Measurements from ENCODE around the gene SLC7A6.

Gene SLC7A6

DNA sequence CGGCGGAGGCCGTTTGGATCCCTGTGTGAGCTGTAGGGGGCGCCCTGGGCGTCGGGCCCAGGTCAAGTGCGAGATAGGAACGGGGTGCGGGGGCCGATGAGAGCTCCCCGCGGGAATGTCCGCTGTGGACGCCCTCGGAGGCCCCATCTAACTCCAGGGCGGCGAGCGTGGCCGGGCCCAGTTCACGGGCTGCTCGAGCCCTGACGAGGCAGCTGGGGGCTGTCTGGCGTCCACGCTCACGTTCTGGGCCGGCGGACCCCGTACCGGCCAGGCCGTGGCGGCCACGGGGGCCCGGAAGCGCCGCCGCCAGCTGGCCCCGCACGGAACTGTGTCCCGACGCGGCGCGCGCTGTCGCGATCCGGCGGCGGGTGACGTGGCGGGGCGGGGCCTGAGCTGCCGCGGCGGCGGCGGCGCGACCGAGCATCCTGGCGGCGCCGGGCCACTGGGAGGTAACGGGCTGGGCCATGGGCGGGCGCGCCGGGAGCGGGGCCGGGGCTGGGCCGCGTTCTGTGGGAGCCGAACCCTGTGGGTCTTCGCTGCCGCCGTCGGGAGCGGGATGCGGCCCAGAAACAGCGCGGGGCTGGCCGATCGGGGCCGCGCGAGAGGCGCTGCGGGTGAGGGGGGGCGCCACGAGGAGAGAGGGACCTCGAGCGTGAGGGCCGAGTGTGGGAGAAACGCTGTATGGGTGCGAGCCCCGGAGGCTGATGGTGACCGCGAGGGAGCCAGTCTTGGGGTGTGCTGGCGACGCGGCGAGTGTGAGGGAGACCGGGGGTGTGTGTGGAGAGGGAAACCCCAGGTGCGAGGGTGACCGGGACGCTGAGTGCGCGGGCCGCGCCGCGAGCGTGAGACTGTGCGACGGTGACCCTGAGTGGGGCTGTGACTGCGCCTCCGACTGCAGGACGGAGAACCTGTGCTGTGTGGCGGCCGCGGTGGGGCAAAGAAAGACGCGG lies at the start of gene SLC7A6:
TSS of gene SLC7A6 (plus strand) at position 399 of the 950 bp plus-strand sequence. CDS start 10,201 bp downstream, outside the sequence.
- peak; percentile 80 to 82 for DNase-seq (ENCODE audit: low read depth in 2 of 2)

DNA sequence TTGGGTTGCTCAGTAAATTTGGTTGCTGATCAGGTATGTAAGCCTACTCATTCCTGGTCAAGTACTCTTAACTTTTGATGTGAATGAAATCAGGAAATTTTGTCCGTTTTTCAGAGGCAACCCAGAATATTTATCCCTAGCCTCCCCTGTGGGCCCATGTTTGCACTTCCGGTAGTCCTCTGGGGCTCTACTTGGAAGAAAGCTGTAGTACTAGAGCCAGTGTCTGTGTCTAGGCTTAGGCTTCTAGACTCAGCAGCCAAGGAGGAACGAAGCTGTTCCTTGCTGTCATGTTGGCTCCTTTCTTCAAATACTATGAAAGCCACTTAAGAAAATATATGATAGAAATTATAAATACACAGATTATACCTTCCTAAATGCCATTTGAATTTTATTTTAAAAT lies 49.6 kb upstream of the SLC7A6 start:
- no peak for DNase-seq (ENCODE audit: low read depth in 2 of 2)

DNA sequence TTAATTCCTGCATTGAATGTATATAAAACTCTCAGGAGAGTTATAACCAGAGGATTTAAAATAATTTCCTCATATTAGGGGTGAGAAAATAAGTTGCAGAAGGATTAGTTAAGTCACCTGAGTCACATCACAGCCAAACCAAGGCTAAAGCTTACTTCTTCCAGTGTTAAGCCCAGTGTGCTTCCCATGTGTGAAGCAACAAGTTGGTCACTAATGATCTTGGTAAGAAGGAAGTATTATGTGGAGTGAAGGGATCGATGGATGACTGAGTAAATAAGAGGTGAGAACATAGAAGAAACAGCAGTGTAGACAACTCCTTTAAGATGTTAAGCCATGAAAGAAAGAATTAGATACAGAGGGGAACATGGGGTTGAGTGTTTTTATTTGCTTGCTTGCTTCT lies 49.0 kb upstream of the SLC7A6 start:
- no peak for DNase-seq (ENCODE audit: low read depth in 2 of 2)

DNA sequence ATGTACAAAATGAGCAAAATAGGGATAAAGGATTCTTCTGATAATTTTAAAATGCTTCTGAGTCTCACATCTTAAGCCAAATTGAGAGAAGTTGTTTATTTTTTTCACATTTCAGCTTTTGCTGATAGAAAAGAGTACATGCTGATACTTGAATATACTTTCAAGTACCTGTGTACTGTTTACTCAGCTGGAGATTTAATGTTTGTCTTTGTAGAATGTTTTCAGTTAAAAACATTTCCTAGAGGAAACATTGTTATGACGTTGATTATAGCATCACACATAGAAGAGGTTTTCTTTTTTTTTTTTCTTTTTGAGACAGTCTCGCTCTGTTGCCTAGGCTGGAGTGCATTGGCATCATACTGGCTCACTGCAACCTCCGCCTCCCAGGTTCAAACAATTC lies 48.1 kb upstream of the SLC7A6 start:
- no peak for DNase-seq (ENCODE audit: low read depth in 2 of 2)

DNA sequence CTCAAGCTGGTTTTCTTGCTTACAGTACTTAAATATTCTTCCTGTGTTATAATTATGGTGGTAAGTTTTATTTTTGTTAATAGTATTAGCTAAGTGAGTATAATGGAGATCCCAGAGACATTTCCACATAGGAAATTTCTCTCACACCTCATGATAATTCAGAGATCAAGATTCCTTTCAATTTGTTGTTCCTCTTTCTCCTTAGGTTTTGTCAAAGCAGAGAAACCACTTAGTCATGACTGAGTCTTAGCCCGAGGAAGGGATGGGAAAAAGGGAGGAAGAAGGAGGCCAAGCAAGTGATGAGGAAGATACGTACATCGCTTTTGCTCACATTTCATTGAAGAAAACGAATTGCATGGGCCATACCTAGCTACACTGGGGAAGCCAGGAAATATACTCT lies 46.8 kb upstream of the SLC7A6 start:
- DNase-seq (ENCODE audit: low read depth in 2 of 2), result no peak

DNA sequence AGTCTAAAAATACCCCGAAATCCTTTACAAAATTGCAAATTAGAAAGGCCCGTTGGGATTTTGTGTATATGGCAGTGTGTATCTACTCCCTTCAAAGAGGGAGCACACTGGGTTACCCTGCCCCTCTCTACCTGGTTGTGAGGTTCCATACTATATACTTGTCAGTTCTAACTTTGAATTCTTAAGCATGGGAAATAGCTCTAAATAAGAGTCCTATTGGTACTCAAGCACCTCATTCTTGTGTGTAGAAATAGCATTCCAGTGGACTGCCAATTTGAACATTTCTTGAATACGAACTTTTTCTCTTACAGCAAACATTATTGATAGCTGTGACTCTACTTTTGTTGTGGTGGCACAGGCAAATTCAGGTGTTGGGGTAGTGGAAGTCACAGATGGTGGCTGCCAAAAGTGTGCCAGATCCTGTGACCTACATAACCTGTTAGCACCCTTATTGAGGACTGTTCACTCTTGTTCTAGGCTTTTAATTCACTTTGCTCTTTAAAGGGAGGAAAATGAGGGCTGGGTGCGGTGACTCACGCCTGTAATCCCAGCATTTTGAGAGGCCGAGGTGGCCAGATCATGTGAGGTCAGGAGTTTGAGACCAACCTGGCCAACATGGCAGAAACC lies 44.5 kb upstream of the SLC7A6 start:
- DNase-seq (ENCODE audit: low read depth in 2 of 2), result no peak

DNA sequence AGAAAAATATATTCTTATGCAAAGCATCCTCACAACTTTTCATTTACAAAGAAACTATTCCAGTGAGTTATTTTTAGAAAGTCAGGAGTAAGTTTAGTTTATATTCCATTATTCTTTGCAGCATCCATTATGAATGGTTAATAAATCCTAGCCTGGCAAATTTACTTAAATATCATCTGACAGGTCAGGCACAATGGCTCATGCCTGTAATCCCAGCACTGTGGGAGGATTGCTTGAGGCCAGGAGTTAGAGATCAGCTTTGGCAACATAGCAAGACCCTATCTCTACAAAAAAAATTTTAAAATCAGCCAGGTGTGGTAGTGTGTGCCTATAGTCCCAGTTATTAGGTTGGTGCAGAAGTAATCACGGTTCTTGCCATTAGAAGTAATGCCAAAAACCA lies 41.3 kb upstream of the SLC7A6 start:
- no peak for DNase-seq (ENCODE audit: low read depth in 2 of 2)

DNA sequence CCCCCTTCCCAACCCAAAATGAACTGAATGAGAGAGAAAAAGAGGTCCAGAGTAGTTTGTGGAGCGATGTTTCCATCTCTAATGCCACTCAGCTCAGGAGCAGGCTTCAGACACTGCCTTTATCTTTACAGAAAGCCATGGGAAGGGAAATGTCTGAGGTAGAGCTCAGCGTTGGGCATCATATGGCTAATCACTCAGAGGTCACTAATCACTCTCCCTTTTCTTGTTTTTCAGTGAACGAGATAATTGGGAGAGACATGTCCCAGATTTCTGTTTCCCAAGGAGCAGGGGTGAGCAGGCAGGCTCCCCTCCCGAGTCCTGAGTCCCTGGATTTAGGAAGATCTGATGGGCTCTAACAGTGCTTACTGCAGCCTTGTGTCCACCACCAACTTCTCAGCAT lies 38.2 kb upstream of the SLC7A6 start:
- no peak for DNase-seq (ENCODE audit: low read depth in 2 of 2)

DNA sequence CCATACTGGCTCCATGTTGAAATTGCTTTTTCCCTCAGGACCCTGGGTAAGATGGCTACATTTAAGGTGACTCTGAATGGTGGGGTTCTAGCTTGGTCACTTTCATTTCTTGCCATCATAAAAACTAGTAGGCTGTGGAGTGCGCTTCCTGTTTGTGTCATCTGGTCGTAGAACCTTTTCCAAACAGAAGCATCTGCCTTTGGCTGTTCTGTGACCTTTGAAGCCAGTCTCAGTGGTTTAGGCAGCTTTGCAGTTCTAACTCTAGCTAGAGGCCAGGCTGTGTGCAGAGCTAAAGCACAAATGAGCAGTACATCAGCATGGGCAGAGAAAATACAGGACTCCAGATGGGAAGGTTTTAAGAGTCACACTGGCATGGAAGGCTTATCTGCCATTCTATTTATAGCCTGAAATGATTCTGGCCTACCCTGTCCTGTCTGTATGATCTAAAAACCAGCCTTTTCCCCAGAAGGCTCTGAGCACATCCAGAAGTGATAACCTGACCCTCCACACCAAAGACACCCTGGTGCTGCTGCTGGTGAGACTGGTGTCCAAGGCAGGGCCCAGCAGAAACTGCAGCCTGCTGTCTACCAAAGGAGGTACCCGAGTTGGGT lies 37.0 kb upstream of the SLC7A6 start:
- DNase-seq (ENCODE audit: low read depth in 2 of 2), result no peak

DNA sequence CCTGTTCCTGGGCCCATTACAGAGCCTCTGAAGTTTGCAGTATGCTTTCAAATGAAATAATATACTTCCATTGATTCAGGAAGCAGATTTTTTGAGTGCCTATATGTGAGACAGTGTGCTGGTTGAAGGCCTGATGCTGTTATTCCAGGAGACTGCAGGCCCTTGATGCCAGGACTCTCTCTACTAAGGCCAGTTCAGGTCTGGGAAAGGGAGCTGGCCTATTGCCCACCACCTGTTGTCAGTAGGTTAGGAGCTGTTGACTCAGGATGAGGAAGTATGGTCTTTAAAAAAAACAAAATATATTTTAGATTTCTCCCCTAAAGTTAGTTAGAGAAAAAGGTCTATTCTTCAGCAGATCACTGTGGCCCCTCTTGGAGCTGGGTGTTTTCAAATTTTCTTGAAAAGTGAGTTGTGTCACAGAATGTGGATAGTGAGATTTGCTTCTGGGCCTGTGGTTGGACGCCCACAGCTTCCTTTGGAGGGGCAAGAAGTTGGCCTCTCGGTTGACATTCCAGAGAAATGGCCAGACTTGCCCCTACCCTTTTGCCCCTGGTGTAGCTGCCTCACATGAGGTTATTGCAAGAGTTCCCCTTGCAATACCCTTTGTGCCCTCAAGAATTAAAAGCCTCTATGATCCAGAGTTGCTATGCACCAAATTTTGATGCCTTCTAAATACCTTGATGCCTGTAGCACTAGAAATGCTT lies 36.3 kb upstream of the SLC7A6 start:
- DNase-seq (ENCODE audit: low read depth in 2 of 2), result no peak

DNA sequence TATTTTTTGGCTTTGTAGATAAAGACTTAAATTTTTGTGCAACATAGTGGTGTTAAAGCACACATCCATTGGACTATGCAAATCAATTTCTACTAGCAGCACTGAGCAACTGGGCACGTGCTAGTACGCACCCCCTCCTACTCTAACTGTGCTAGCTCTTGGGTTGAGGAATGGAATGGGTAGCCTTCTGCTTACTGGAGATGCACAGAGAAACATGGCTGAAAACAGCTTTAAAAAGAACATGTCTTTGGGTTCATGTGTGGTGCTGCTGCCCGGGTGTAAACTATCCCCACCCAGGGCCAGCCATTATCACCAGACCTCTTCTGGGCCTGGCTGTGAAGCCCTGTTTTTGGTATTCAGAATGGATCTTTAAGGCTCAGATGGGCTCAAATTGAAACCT lies 35.7 kb upstream of the SLC7A6 start:
- no peak for DNase-seq (ENCODE audit: low read depth in 2 of 2)

DNA sequence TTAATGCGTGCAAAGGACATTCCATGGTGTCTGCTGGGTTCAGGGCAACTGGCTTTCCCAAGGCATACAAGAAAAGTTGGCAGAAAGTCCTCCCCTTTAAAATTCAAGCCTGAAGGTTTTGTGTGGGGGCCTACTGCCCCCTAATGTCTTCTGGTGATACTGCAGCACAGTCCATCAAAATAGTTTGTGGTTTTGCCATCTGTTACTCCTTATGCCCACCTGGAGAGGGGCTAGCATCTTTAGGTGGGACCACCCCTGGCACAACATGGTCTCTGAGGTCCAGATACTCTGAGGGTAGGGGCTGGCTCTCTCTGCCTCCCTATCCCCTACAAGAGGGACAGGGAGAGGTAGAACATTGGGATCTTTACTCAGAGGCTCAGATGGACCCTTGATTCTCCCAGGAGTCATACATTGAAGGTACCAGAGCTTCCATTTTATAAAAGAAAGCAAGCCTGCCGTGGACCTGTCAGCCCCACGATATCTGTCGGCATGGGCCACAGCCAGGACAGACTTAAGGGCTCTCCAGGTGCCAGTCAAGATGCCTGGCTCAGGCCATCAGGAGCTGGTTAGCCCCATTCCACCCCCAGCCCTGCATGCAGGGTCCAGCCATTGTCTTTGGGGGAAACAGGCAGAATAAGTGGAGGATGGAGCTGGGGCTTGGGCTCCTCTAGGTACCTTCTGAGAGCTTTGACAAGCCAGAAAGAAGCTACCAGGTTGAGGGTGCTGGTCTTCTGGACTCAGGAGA lies 34.7 kb upstream of the SLC7A6 start:
- DNase-seq (ENCODE audit: low read depth in 2 of 2), result no peak

DNA sequence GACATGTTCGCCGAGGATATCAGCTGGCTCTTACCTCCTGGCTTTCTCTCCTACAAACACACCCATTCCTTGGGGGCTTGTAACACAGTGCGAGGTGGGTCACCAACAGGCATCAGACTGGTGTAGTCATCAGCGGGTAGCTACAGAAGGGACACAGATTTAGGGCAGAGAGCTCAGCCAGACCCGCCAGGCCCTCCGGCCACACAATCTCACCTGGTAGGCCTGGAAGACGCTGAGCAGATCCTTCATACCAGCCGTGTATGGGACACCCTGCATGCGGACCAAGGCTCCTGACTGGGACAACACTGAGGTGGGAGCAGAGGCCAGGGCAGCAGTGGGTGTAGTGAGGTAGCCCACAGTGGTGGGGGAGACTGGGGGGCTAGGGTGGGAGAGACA lies 34.2 kb upstream of the SLC7A6 start:
- DNase-seq (ENCODE audit: low read depth in 2 of 2), result no peak

DNA sequence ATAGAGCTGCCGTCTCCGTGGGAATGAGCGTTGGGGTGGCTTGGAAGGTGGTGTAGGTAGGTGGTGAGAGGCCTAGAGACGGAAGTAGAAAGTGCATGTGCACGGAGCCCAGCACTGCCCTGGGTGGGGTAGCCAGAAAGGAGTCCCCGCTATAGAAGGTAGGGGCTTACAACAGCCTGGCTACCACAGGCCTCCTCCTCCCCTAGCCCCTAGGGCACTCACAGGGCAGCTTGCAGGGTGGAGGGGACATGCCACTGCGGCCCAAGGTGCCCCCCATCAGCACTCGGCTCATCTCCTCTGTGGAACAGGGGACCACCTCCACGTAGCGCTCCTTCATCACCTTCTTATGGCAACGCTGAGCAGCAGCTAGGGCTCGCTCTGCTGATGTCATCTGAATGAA lies 33.4 kb upstream of the SLC7A6 start:
- no peak for DNase-seq (ENCODE audit: low read depth in 2 of 2)

DNA sequence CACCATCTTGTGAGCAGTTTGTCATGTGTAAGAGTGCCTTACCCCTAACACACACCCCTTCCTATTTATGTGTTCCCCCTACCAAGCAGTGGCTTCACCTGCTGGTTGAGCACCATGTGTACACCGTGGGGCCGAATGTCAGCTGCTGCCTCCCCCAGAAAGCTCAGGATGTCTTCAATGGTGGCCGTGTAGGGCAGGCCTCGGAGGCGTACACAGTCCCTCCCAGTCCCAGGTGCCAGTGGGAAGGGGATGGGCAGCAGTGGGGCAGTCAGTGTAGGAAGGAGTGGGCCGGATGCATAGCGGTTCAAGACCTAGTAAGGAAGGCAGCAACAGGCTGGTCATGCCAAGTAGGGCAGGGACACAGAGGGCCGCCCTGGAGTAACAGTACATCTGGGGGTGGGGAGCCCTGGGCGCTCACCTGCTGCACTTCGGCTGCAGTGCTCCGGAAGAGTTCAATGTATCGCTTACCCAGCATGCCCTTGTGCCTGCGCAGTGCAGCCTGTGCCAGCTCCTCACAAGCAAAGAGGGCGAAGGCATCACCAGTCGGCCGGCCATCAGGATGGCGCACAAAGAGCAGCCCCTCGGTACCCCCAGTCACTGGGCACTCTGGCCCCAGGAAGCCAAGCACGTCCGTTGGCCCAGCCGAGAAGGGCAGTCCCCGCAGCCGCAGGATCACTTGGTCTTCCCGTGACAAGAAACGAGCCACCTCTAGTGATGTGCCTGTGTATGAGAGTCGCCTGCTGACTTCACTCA lies 32.8 kb upstream of the SLC7A6 start:
- DNase-seq (ENCODE audit: low read depth in 2 of 2), result no peak

DNA sequence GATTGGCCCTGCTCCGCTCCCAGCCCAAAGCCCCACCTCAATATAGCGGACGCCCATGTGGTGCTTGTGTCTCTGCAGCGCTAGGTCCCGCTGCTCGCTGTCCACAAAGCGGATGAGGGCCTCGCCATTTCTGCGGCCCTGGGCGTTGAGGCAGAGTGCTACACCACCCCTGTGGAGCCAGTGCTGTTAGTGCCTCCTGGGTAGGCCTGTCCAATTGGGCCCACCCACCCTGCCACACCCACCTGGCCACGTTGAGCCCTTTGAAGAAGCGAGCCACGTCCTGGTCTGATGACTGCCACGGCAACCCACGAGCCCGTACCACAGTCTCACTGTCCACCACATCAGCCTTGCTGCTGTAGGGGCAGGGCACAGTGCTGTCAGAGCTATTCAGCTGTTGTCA lies 32.0 kb upstream of the SLC7A6 start:
- DNase-seq (ENCODE audit: low read depth in 2 of 2), result no peak

DNA sequence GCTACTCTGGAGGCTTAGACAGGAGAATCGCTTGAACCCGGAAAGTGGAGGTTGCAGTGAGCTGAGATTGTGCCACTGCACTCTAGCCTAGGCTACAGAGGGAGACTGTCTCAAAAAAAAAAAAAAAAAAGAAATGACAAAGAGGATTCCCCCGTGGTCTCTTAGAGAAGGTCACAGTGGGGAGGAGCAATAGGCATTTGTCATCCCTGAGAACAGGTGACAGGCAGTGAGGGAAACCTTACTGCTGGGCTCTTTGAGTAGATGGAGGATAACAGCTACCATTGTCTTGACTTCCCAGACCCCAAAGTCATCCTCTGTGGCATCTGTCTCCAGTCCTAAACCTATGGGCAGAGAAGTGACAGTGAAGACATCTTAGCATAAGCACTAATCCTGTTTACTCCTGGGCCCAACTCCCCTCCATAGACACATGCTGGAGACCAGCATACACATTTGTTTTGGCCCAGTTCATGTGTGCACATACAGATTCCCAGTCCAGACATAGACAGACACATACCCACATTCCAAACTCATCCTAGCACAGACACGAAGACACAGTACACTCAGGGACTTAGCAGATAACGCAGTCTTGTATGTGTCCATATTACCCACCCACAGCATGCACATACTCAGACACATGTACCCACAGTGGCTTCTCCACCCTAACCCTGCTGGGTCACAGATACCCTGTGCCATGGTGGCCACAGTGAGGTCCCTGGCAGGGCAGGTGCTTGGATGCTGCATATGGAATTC lies 31.1 kb upstream of the SLC7A6 start:
- no peak for DNase-seq (ENCODE audit: low read depth in 2 of 2)

DNA sequence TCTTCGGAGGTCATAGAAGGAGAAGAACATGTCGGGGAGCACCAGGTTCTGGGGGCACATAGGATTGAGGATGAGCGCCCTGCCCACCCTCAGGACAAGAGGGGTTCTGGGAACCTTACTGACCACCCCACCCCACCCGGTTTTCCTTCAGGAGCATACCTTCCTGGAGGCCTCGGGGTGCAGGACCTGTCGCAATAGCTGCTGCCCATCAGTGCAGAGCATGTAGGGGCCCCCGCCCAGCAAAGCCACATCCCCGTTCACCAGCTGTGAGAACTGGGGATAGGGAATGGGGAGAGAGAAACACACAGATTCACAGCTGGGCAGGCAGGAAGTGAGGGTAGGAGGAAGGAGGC lies 30.5 kb upstream of the SLC7A6 start:
- no peak for DNase-seq (ENCODE audit: low read depth in 2 of 2)

DNA sequence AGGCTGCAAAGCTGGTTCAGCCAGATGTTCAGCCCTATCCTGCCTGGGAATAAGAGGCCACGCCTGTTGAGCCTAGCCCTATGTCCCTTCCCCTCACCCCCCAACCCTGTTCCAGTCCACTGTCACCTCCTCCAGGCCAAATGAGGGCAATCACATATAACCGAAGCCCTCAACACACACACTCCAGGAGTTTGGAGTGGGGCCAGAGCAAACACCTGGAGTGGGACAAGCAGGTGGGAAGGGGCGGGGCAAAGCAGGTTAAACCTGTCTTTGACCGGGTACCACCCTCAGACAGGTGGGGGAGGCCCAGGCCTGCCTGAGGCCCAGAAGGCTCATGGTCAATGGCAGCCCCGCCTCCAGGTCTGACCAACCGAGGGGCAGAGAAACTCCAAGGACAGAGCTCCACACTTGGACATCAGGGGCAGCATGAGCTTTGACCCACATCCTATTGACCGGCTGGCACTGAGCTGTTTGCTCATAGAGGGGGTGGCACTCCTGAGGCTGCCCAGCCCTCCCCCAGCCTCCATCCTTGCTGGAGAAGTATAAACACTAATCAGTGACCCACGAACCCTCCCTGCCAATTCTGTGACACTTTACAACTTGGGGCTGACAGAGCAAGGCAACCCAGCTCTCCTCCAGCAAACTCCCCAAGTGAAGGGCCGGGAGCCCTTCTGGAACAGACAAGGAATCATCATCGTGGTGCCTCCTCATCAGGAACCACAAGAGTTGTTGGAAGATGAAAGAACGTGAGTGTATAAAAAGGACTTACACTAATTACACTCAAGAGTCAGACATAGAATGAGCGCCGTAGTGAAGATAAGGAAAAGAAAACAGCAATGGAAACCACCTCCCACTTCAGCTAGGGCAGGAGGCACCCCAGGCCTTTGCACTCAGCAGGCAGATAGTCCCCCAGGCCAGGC lies 29.9 kb upstream of the SLC7A6 start:
- DNase-seq (ENCODE audit: low read depth in 2 of 2), result no peak

All from stimulated activated CD8-positive, alpha-beta memory T cell treated with anti-CD3 and anti-CD28 coated beads, Interleukin-15, amount 100 ng/mL, for 48 hours (primary cell).